ENCODE results near the gene MARK2. TPM values are rescaled to one million over a fixed set of nuclear protein-coding genes. Genes with fewer than 3 reads are reported as not detected.

Gene MARK2
- total RNA-seq, 1 donor from 2014 or later = 31.8 TPM

DNA sequence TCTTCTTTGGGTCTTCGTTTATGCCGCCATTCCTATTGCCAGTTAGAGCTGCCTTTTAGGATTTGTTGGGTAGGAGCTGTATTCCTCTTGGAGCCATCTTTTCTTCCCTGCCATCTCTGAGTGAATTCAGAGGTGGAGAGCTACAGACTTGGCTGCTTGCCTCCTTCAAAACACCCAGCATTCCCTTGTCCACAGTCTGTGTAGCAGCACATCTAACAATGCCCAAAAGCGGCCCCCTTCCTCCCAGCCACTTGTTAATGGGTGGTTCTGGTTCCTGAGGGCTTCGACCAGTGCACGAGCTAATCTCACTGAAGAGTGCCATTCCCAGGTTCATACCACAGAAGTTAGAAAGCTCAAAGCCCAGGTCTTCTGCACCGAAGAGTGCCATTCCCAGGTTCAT is 37.7 kb downstream of the MARK2 start:
- H3K27me3 Mint-ChIP-seq (ENCODE audit: unreplicated experiment) = no peaks in the 10 kb centered on the region
- H3K4me3 Mint-ChIP-seq (ENCODE audit: unreplicated experiment) = no peak overlapping the region
- no peaks in the 10 kb centered on the region for H3K9me3 Mint-ChIP-seq (ENCODE audit: unreplicated experiment)
- DNase-seq (ENCODE audit: extremely low spot score, unreplicated experiment) = no peak
- TF ChIP-seq, protein P1, sequence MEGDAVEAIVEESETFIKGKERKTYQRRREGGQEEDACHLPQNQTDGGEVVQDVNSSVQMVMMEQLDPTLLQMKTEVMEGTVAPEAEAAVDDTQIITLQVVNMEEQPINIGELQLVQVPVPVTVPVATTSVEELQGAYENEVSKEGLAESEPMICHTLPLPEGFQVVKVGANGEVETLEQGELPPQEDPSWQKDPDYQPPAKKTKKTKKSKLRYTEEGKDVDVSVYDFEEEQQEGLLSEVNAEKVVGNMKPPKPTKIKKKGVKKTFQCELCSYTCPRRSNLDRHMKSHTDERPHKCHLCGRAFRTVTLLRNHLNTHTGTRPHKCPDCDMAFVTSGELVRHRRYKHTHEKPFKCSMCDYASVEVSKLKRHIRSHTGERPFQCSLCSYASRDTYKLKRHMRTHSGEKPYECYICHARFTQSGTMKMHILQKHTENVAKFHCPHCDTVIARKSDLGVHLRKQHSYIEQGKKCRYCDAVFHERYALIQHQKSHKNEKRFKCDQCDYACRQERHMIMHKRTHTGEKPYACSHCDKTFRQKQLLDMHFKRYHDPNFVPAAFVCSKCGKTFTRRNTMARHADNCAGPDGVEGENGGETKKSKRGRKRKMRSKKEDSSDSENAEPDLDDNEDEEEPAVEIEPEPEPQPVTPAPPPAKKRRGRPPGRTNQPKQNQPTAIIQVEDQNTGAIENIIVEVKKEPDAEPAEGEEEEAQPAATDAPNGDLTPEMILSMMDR (IDR thresholded peaks at IDR 0.05) = no peak
- H3K36me3 Mint-ChIP-seq (ENCODE audit: unreplicated experiment) = no peaks in the 10 kb centered on the region
- H3K4me1 Mint-ChIP-seq (ENCODE audit: unreplicated experiment) = peaks cover 49% of the 10 kb centered on the region
- H3K27ac Mint-ChIP-seq (ENCODE audit: unreplicated experiment) = no peak overlapping the region

DNA sequence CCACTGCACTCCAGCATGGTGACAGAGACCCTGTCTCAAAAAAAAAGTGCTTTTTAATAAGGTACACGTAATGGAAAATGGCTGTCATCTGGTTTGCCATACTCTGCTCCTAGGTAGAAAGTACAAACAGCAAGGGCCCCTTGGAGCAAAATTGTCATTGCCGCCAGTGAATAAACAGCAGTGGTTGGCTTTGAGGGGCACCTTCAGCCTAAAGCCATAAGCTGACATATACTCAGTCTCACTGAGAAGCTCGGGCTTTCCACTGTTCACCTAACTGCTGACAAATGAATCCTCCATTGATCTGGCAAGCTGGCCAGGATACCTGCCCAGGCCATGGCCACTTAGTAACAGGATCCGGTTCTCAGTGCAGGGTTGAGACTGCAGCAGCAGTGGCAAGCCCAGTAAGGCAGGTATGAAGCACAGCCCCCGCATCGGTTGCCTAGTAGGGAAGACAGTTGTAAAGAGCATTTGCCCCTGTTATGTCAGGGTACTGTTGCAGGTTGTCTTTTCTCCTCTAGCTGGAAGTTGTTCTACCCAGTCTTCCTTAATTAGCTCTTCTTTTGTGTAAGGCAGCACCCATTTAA is 38.8 kb downstream of the MARK2 start:
- TF ChIP-seq, protein P1 (IDR thresholded peaks at IDR 0.05) = no peak
- Mint-ChIP-seq H3K9me3 (ENCODE audit: unreplicated experiment) (no peaks in the 10 kb centered on the region), H3K27ac (ENCODE audit: unreplicated experiment) (no peak overlapping the region), H3K4me3 (ENCODE audit: unreplicated experiment) (no peak overlapping the region), H3K4me1 (ENCODE audit: unreplicated experiment) (peaks cover 39% of the 10 kb centered on the region), H3K36me3 (ENCODE audit: unreplicated experiment) (no peaks in the 10 kb centered on the region), H3K27me3 (ENCODE audit: unreplicated experiment) (no peaks in the 10 kb centered on the region)
- DNase-seq (ENCODE audit: extremely low spot score, unreplicated experiment) = no peak

DNA sequence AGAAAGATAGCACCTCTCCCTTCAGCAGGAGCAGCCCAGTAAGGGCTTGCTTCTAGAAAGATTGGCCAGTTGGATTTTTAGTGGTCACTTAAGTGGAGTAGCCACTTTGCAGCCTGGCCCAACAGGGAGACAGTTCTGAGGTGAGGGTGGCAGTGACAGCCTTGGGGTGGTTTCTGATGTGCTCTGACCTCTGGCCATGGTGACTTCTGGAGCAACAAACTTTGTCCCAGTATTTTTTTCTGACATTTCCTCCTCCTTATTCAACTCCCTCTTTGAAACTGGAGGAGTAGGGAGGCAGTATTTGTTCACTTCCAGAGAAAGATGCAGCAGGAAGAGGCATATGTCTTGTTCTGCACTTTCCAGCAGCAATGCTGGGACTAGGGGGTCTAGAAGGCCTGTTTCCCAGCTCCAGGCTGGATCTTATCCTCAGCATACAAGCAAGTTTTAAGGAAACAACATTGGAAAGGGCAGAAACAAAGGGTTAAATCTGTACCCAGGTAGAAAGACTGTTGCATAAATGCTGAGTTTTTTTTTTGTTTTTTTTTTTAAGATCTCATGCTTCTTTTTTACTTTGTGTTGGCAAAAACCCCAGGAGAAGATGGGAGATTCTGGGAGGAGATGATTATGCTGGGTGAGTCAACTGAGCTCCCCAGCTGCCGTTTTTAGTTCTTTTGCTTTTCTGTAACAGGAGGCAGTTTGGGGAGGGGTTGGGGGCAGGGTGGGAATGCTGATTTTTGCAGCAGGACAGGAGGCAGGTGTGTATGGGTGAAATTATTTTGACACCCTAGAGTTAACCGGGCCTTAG is 40.9 kb downstream of the MARK2 start:
- Mint-ChIP-seq H3K4me1 (ENCODE audit: unreplicated experiment) (peaks cover 24% of the 10 kb centered on the region), H3K27me3 (ENCODE audit: unreplicated experiment) (no peaks in the 10 kb centered on the region), H3K4me3 (ENCODE audit: unreplicated experiment) (no peak overlapping the region), H3K36me3 (ENCODE audit: unreplicated experiment) (peaks cover 3% of the 10 kb centered on the region), H3K27ac (ENCODE audit: unreplicated experiment) (peak overlapping the region; percentile 69), H3K9me3 (ENCODE audit: unreplicated experiment) (no peaks in the 10 kb centered on the region)
- TF ChIP-seq, protein P1 (IDR thresholded peaks at IDR 0.05) = no peak
- DNase-seq (ENCODE audit: extremely low spot score, unreplicated experiment) = no peak

DNA sequence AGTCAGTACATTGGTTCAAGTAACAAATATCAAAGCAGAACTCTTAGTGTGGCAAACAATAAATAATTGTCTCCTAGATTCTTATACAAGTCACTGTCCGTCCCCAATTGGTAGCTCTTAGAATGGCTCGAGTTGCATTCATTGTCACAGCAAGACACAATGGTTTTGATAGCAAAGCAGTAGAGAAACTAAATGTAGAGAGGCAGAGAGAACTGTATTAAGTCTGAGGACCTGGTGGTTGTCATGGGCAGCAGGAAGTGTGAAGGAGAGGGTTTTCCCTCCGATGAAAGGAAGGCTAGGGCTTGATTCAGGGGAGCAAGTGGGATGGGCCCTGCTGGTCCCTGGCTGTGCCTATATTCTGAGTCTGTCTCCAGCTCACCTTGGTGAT is 41.5 kb downstream of the MARK2 start:
- no peak for DNase-seq (ENCODE audit: extremely low spot score, unreplicated experiment)
- Mint-ChIP-seq H3K4me1 (ENCODE audit: unreplicated experiment) (peaks cover 23% of the 10 kb centered on the region), H3K27me3 (ENCODE audit: unreplicated experiment) (no peaks in the 10 kb centered on the region), H3K27ac (ENCODE audit: unreplicated experiment) (peak overlapping the region; percentile 69), H3K4me3 (ENCODE audit: unreplicated experiment) (no peak overlapping the region), H3K36me3 (ENCODE audit: unreplicated experiment) (peaks cover 3% of the 10 kb centered on the region), H3K9me3 (ENCODE audit: unreplicated experiment) (no peaks in the 10 kb centered on the region)
- TF ChIP-seq, protein P1 (IDR thresholded peaks at IDR 0.05) = no peak

DNA sequence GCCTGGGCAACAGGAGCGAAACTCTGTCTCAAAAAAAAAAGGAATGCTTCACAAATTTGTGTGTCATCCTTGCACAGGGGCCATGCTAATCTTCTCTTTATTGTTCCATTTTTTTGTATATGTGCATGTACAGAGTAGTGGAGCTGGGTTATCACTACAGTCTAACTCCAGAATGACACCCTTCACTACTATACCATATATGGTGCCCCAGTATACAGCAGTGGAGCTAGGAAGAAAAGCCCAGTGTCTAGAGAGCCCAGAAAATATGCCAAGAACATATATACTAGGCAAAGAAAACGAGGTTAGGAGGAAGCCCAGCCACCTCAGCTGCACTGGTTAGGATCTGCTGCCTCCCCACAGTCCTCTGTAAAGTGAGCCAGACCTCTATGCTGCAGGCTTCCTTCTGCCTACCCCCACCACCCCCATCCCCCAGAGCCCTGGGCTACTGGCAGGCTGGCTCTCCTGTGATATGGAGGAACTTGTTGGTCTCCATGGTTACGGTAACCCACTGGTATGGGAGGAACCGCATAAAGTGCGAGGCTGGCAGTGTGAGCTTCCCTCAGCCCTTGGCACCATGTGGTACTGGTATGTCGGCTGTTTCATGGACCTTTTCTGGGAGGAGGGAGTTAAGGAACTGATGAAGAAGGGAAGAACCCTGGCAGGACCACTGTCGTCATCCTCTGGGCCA is 43.8 kb downstream of the MARK2 start:
- H3K36me3 Mint-ChIP-seq (ENCODE audit: unreplicated experiment) = peaks cover 3% of the 10 kb centered on the region
- DNase-seq (ENCODE audit: extremely low spot score, unreplicated experiment) = no peak
- H3K4me1 Mint-ChIP-seq (ENCODE audit: unreplicated experiment) = peaks cover 30% of the 10 kb centered on the region
- H3K9me3 Mint-ChIP-seq (ENCODE audit: unreplicated experiment) = no peaks in the 10 kb centered on the region
- TF ChIP-seq, protein P1 (IDR thresholded peaks at IDR 0.05) = no peak
- H3K4me3 Mint-ChIP-seq (ENCODE audit: unreplicated experiment) = no peak overlapping the region
- H3K27ac Mint-ChIP-seq (ENCODE audit: unreplicated experiment) = peak overlapping the region; percentile 50
- no peaks in the 10 kb centered on the region for H3K27me3 Mint-ChIP-seq (ENCODE audit: unreplicated experiment)

All from osteocyte (in vitro differentiated cells).